Activated CD4-positive, alpha-beta T cell treated with anti-CD3 and anti-CD28 coated beads for 36 hours (primary cell): ENCODE data around the gene SLC7A1. TPM values are rescaled to one million over a fixed set of nuclear protein-coding genes. Genes with fewer than 3 reads are reported as not detected.
"Not testable (repeated sequence)": the region's sequence is repeated elsewhere in the genome, so short reads cannot be mapped to it uniquely, and the experiment has no call there.

Experiments
- ATAC-seq: fragments of 200-7000 bp; cut with Tn5 transposase; one replicate; pipeline ENCODE4 v1.10.0; 2021; ENCODE audit warnings: mild to moderate bottlenecking, moderate library complexity
- CTCF ChIA-PET: fragments of 350-600 bp; sonication (Branson Sonifier 250); formaldehyde crosslinking; loops from one replicate; lab custom pipeline; 2021; ENCODE audit warnings: antibody characterized with exemption; lab: Charles Lee
- POLR2A ChIA-PET: fragments of 350-600 bp; sonication (Branson Sonifier 250); formaldehyde crosslinking; loops from one replicate; lab custom pipeline; 2021; ENCODE audit warnings: antibody characterized with exemption, inconsistent platforms; lab: Charles Lee
- DNase-seq: peaks from one replicate; pipeline ENCODE4 v3.0.0-alpha.2; 2020
- H3K27ac Mint-ChIP-seq: one replicate; pipeline ENCODE4 v1.8.0; 2021; ENCODE audit warnings: mixed read lengths
- H3K27me3 Mint-ChIP-seq: one replicate; pipeline ENCODE4 v1.8.0; 2021; ENCODE audit warnings: mixed read lengths
- H3K36me3 Mint-ChIP-seq: one replicate; pipeline ENCODE4 v1.8.0; 2021; ENCODE audit warnings: low read depth, mixed read lengths
- H3K4me1 Mint-ChIP-seq: one replicate; pipeline ENCODE4 v1.8.0; 2021; ENCODE audit warnings: mixed read lengths
- H3K4me3 Mint-ChIP-seq: one replicate; pipeline ENCODE4 v1.8.0; 2021; ENCODE audit warnings: mild to moderate bottlenecking, moderate library complexity, mixed read lengths
- H3K9me3 Mint-ChIP-seq: one replicate; pipeline ENCODE4 v1.8.0; 2021; ENCODE audit warnings: low read depth, mixed read lengths
- intact Hi-C, 2 experiments: fragments of 100-400 bp; cut with DNase I in 1 of 2; cut with micrococcal nuclease in 1 of 2; formaldehyde crosslinking; loops; one replicate each; pipeline versions ENCODE4 v1.14.2 to v1.15.1; 2022 to 2024; cut with DNase I, micrococcal nuclease
- total RNA-seq, 2 experiments: library from RNA; stranded (reverse); gene quantifications; one replicate each; pipeline ENCODE4 v1.2.3, GENCODE V29; 2021

Gene SLC7A1
- 100 to 1,000 TPM in 1 of 2 experiments, 10 to 100 TPM in 1; 91.1 to 126 TPM for total RNA-seq

DNA sequence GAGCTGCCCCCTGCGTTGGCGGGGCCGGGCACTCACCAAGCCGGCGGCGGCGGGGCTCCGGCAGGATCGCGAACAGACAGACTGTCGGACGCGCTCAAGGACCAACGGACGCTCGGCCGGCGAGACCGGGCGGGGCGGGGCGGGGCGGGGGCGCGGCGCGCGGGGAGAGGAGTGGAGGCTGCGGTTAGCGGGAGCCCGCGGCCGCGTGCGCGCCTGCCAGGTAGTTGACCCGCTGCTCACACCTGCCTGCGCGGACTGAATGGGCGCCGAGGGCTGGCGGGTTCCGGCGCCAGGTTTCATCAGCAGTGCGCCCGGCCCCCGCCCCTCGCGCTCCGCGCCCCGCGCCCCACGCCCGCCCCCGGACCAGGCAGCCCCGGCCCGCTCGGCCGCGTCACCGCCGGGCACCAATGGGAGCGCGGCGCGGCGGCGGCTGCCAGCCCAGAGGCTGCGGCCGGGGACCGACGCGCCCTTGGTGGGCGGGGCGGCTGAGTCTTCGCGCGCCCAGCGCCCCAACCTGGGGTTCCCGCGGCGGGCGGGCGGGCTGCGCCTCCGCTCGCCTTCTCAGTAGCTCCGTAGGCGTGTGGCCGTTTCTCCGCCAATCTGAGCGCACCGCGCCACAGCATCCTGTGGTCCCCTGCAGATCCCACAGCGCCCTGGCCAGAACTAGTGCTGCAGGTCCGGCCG, at the start of gene SLC7A1:
Gene SLC7A1, minus strand, starts transcription at position 309 of the 684 bp plus-strand sequence. CDS start 59,500 bp downstream, outside the sequence.
- H3K36me3 Mint-ChIP-seq = peaks cover 30% of the 10 kb centered on the region
- peak within 1 kb of the TSS; percentile 95 for H3K27ac Mint-ChIP-seq
- DNase-seq = peak; percentile 92
- ATAC-seq = peak; percentile 88
- intact Hi-C loops = loop anchor here (1.0 to 10.0 kb wide), 16 partner anchors 52 to 1567 kb away; partner anchors contain the start of genes HMGB1 (in 2 of the 2), UBL3 (in 2 of the 2), KATNAL1 (in 1 of the 2) and POMP (in 1 of the 2)
- H3K4me1 Mint-ChIP-seq = peaks cover 36% of the 10 kb centered on the region
- no peaks in the 10 kb centered on the region for H3K27me3 Mint-ChIP-seq
- H3K9me3 Mint-ChIP-seq = no peaks in the 10 kb centered on the region
- peak within 1 kb of the TSS; percentile 90 for H3K4me3 Mint-ChIP-seq
- ChIA-PET POLR2A (interaction anchor here (0.6 to 1.0 kb wide), 3 partner anchors 340 to 1478 kb away, joined by 3 to 4 read pairs (median 3); no protein-coding TSS in a partner anchor), CTCF (interaction anchor here (1.1 to 1.3 kb wide), 2 partner anchors 329 to 520 kb away, joined by 4 read pairs; no protein-coding TSS in a partner anchor)

DNA sequence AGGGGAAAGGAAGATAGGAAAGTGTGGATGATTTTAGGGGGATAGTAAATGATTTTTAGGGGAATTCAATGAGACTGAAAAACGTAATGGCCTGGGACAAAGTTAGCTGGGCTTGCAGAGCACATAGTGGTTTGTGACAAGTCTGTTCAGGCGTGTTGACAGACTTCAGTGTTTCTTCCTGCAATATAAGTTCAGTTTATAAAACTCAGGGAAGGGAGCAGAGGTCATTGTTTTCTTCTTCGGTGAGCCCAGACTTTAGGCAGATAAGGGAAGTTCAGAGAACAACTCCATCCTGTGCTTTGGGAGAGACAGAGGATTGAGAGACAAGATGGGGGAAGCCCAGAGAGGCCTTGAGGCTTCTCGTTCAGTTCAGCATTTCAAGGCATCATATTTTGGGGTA, 45.2 kb upstream of the SLC7A1 start:
- intact Hi-C loops = no loop called here
- peaks cover 13% of the 10 kb centered on the region for H3K27me3 Mint-ChIP-seq
- no peaks in the 10 kb centered on the region for H3K36me3 Mint-ChIP-seq
- no peak overlapping the region for H3K4me3 Mint-ChIP-seq
- H3K9me3 Mint-ChIP-seq = no peaks in the 10 kb centered on the region
- CTCF ChIA-PET = no interaction called here
- no peak for ATAC-seq
- POLR2A ChIA-PET = no interaction called here
- H3K27ac Mint-ChIP-seq = no peak overlapping the region
- H3K4me1 Mint-ChIP-seq = no peaks in the 10 kb centered on the region
- no peak for DNase-seq

DNA sequence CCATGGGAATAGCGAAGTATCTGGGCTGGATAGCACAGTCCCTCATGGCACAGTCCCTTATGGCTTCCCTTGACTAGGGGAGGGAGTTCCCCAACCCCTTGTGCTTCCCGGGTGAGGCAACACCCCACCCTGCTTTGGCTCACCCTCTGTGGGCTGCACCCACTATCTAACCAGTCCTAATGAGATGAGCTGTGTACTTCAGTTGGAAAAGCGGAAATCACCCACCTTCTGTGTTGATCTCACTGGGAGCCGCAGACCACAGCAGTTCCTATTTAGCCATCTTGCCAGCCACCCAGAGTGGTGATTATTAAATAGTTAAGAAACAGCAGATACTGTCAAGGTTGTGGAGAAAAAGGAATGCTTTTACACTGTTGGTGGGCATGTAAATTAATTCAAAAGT, 41.3 kb upstream of the SLC7A1 start:
- H3K4me1 Mint-ChIP-seq, intact Hi-C loops, CTCF ChIA-PET, H3K27ac Mint-ChIP-seq, H3K9me3 Mint-ChIP-seq, DNase-seq, POLR2A ChIA-PET, H3K4me3 Mint-ChIP-seq, ATAC-seq, H3K36me3 Mint-ChIP-seq: not testable (repeated sequence)
- peaks cover 38% of the 10 kb centered on the region for H3K27me3 Mint-ChIP-seq

GRCh38 chr13:29624997-29625396, 29.5 kb upstream of the SLC7A1 start:
- CTCF ChIA-PET = no interaction called here
- no peaks in the 10 kb centered on the region for H3K4me1 Mint-ChIP-seq
- intact Hi-C loops = no loop called here

DNA sequence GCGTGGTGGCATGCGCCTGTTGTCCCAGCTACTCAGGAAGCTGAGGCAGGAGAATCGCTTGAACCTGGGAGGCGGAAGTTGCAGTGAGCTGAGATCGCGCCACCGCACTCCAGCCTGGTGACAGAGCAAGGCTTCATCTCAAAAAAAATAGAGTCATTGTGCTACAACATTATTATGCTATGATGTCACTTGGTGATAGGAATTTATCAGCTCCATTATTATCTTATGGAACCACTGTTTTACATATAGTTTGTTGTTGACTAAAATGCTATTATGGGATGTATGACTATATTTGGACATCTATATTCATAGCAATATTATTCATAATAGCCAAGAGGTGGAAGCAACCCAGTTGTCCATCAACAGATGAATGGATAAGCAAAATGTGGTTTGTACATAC, 26.4 kb upstream of the SLC7A1 start:
- H3K9me3 Mint-ChIP-seq = no peaks in the 10 kb centered on the region
- no peaks in the 10 kb centered on the region for H3K4me1 Mint-ChIP-seq
- H3K27ac Mint-ChIP-seq = no peak overlapping the region
- peaks cover 17% of the 10 kb centered on the region for H3K27me3 Mint-ChIP-seq
- H3K36me3 Mint-ChIP-seq = no peaks in the 10 kb centered on the region
- no peak overlapping the region for H3K4me3 Mint-ChIP-seq
- intact Hi-C loops = no loop called here
- ChIA-PET POLR2A (no interaction called here), CTCF (interaction anchor here (0.6 kb wide), 1 partner anchor 142 kb away, joined by 3 read pairs; no protein-coding TSS in a partner anchor)
- ATAC-seq (no peak), DNase-seq (no peak)

More at GRCh38 chr13:29624997-29625396, 29.5 kb upstream of the SLC7A1 start:
- ATAC-seq = no peak
- Mint-ChIP-seq H3K9me3 (no peaks in the 10 kb centered on the region), H3K36me3 (no peaks in the 10 kb centered on the region), H3K4me3 (no peak overlapping the region), H3K27me3 (peaks cover 13% of the 10 kb centered on the region), H3K27ac (no peak overlapping the region)
- no peak for DNase-seq
- POLR2A ChIA-PET = no interaction called here

DNA sequence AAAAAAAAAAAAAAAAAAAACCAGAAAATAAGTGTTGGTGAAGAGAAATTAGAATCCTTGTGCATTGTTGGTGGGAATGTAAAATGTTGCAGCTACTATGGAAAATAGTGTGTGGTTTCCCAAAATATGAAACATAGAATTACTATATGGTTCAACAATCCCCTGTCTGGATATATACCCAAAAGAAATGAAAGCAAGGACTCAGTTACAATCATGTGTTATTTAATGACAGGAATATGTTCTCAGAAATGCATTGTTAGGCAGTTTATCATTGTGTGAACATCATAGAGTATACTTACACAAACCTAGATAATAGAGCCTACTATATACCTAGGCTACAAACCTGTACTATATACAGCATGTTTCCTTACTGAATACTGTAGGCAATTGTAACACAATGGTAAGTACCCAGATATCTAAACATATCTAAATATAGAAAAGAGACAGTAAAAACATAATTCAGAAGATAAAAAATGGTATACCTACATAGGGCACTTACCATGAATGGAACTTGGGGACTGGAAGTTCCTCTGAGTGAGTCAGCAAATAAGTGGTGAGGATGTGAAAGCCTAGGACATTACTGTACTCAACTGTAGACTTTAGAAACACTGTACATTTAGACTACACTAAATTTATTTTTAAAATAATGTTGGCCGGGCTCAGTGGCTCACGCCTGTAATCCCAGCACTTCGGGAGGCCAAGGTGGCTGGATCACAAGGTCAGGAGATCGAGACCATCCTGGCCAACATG, 25.7 kb upstream of the SLC7A1 start:
- Mint-ChIP-seq H3K27ac (no peak overlapping the region), H3K9me3 (no peaks in the 10 kb centered on the region), H3K36me3 (no peaks in the 10 kb centered on the region), H3K4me1 (no peaks in the 10 kb centered on the region), H3K4me3 (no peak overlapping the region), H3K27me3 (peaks cover 21% of the 10 kb centered on the region)
- intact Hi-C loops = no loop called here
- no peak for ATAC-seq
- DNase-seq = no peak
- ChIA-PET CTCF (interaction anchor here (0.6 kb wide), 1 partner anchor 141 kb away, joined by 3 read pairs; no protein-coding TSS in a partner anchor), POLR2A (no interaction called here)

GRCh38 chr13:29619995-29620394, 24.5 kb upstream of the SLC7A1 start:
- ATAC-seq (no peak), DNase-seq (no peak)
- CTCF ChIA-PET = no interaction called here
- peaks cover 27% of the 10 kb centered on the region for H3K27me3 Mint-ChIP-seq
- H3K4me1 Mint-ChIP-seq = no peaks in the 10 kb centered on the region
- no peak overlapping the region for H3K4me3 Mint-ChIP-seq
- H3K36me3 Mint-ChIP-seq = no peaks in the 10 kb centered on the region
- H3K9me3 Mint-ChIP-seq = no peaks in the 10 kb centered on the region
- no peak overlapping the region for H3K27ac Mint-ChIP-seq
- POLR2A ChIA-PET = no interaction called here
- intact Hi-C loops = no loop called here

- H3K4me3 Mint-ChIP-seq = no peak overlapping the region
- intact Hi-C loops = no loop called here
- H3K27me3 Mint-ChIP-seq = peaks cover 44% of the 10 kb centered on the region
- ChIA-PET POLR2A (no interaction called here), CTCF (no interaction called here)
- no peaks in the 10 kb centered on the region for H3K36me3 Mint-ChIP-seq
- no peak for ATAC-seq
- no peaks in the 10 kb centered on the region for H3K9me3 Mint-ChIP-seq
- no peaks in the 10 kb centered on the region for H3K4me1 Mint-ChIP-seq
- DNase-seq = no peak
- no peak overlapping the region for H3K27ac Mint-ChIP-seq
Observed at GRCh38 chr13:29613101-29613500, 17.6 kb upstream of the SLC7A1 start.

DNA sequence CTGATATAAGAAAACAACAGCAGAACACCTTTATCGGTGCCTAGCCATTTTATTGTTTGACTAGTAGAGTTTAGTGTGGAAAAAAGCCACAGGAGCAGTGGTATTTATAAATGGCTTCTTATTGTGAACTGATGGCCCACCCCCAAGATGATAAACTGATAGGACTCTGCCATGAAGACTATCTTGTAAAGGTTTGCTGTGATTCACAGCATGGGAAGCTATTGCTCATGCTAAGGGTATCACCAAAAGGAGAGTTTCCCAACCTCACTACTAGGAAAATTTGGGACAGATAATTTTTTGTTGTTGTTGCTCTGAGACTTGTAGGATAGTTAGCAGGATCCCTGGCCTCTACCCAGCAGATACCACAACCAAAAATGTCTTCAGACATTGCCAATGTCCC, 12.0 kb upstream of the SLC7A1 start:
- Mint-ChIP-seq H3K27me3 (peaks cover 11% of the 10 kb centered on the region), H3K27ac (no peak overlapping the region), H3K36me3 (no peaks in the 10 kb centered on the region), H3K9me3 (no peaks in the 10 kb centered on the region), H3K4me3 (no peak overlapping the region), H3K4me1 (no peaks in the 10 kb centered on the region)
- DNase-seq (no peak), ATAC-seq (no peak)
- intact Hi-C loops = no loop called here
- ChIA-PET POLR2A (no interaction called here), CTCF (no interaction called here)

DNA sequence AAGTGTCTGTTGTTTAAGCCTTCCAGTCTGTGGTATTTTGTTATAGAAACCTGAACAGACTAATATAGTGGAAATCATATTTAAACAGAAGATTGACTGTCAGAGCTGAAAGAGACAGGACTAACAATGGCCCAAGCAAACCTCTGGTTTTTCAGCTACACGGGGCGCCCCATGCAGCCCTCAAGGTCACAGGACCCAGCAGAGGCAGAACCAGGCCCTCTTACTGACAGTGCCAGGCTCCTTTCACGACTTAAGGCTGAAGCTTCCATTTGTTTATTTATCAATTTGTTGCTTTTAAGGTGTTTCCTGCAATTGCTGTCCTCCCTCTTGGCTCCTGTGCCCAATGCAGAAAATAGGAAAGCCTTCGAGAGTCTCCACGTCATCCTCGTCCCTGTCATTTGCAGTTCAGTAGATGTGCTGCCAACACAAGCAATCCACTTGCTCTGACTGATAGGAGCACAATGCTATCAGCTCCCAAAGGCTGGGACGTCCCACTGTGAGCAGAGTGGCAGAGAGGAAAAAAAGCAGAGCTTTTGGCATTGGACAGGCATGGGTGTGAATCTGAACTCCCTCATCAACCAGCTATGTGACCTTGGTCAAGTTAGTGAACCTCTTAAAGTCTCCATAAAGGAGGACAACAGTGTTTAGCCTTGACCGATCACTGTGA, 10.5 kb upstream of the SLC7A1 start:
- peaks cover 5% of the 10 kb centered on the region for H3K27me3 Mint-ChIP-seq
- H3K4me1 Mint-ChIP-seq = no peaks in the 10 kb centered on the region
- intact Hi-C loops = no loop called here
- no peak overlapping the region for H3K27ac Mint-ChIP-seq
- H3K36me3 Mint-ChIP-seq = no peaks in the 10 kb centered on the region
- CTCF ChIA-PET = no interaction called here
- H3K4me3 Mint-ChIP-seq = no peak overlapping the region
- POLR2A ChIA-PET = interaction anchor here (0.6 kb wide), 1 partner anchor 539 kb away, joined by 4 read pairs; no protein-coding TSS in a partner anchor
- ATAC-seq (no peak), DNase-seq (no peak)
- H3K9me3 Mint-ChIP-seq = no peaks in the 10 kb centered on the region

DNA sequence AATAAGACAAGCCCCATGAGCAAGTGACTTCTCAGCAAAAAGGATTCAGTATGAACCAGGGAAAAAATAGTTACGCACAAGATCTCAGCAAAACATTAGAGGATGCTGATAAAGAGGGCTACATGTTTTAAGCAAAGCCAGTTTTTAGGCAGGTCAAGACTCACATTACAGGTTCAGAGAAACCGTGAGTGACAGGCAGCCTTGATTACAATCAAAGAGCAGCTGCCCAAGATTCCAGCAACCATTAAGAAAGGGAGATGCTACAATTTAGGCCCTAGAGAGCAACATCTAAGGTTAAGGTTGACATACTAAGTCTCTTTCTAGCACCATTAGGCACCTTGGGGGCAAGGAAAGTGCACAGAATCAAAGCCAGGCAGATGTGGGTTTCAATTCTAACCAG, 2.8 kb upstream of the SLC7A1 start:
- Mint-ChIP-seq H3K27me3 (peaks cover 2% of the 10 kb centered on the region), H3K27ac (no peak overlapping the region), H3K36me3 (peaks cover 11% of the 10 kb centered on the region), H3K9me3 (no peaks in the 10 kb centered on the region), H3K4me3 (no peak overlapping the region), H3K4me1 (peaks cover 13% of the 10 kb centered on the region)
- CTCF ChIA-PET = interaction anchor here (1.1 kb wide), 1 partner anchor 31 kb away, joined by 3 read pairs; no protein-coding TSS in a partner anchor
- intact Hi-C loops = loop anchor here (5.0 to 10.0 kb wide), 4 partner anchors 254 to 1446 kb away; partner anchors contain the start of genes HMGB1 (in 1 of the 2) and UBL3 (in 1 of the 2)
- DNase-seq = no peak
- no peak for ATAC-seq
- POLR2A ChIA-PET = no interaction called here
